Heart left ventricle (tissue), 13 donors: ENCODE measurements around the gene ERICH6B.

ENCODE experiments used
- POLR2A ChIP-seq, 2 donors: fragments of 450-650 bp; IDR thresholded peaks; one replicate each; pipeline ENCODE4 v1.6.1; 2017; ENCODE audit warnings: antibody characterized with exemption in 2 of 2, mild to moderate bottlenecking in 2 of 2, moderate library complexity in 2 of 2
- TF ChIP-seq, protein P1 (sequence below), 12 donors: fragments of 200-600 bp; sonication (generic) in 4 of 12; IDR thresholded peaks; one replicate each; pipeline versions ENCODE4 v1.5.0 to v1.8.0; 2018 to 2022; ENCODE audit warnings: antibody characterized with exemption in 12 of 12, mild to moderate bottlenecking in 5 of 12
- donor health status: ischemic (EF 13 %, LVEDD 7.1; RV severe dilation, severe dysfunction).
- donor health status: DM: no; HTN: yes; CAD: no.
- donor health status: DM: no; HTN: no; CAD: no.
- donor health status: ischemic (EF 25% LVEDD 6.9; RV normal size, moderate dysfunction).
- donor health status: ischemic (EF 25% LVEDD 5.7; RV mildly dilated, moderate dysfunction).
- donor health status: ischemic (EF 35%, LVEDD 5.7; RV mildly dilated, moderate dysfunction).
- donor health status: nonischemic (EF 11% LVEDD 7.7; RV severe dilation, severe dysfunction).
- donor health status: DM: yes; HTN: yes; CAD: no.
- donor health status: PGD.
- donor health status: ischemic (EF 29% LVEDD 5.4; RV normal size, mild dysfunction).
- donor health status: nonischemic (EF 23%, LVEDD 6.1; RV moderate dilation, normal function).

GRCh38 chr13:45510672-45511071 is 104.9 kb downstream of the ERICH6B start:
- TF ChIP-seq, protein P1, sequence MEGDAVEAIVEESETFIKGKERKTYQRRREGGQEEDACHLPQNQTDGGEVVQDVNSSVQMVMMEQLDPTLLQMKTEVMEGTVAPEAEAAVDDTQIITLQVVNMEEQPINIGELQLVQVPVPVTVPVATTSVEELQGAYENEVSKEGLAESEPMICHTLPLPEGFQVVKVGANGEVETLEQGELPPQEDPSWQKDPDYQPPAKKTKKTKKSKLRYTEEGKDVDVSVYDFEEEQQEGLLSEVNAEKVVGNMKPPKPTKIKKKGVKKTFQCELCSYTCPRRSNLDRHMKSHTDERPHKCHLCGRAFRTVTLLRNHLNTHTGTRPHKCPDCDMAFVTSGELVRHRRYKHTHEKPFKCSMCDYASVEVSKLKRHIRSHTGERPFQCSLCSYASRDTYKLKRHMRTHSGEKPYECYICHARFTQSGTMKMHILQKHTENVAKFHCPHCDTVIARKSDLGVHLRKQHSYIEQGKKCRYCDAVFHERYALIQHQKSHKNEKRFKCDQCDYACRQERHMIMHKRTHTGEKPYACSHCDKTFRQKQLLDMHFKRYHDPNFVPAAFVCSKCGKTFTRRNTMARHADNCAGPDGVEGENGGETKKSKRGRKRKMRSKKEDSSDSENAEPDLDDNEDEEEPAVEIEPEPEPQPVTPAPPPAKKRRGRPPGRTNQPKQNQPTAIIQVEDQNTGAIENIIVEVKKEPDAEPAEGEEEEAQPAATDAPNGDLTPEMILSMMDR (IDR thresholded peaks at IDR 0.05), result no peak
- no peak for TF ChIP-seq POLR2A (IDR thresholded peaks at IDR 0.05)
